HCT116 (cell line): ENCODE measurements around the gene RHOT1.

ENCODE experiments used
- CEBPB ChIP-seq: IDR thresholded peaks from 2 replicates; pipeline ENCODE4 v1.6.1; 2012; ENCODE audit warnings: low read depth
- EGR1 ChIP-seq: IDR thresholded peaks from 2 replicates; pipeline ENCODE4 v1.6.1; 2012; ENCODE audit warnings: low read depth
- EZH2phosphoT487 ChIP-seq: fragments of 200-600 bp; IDR thresholded peaks from 2 replicates; pipeline ENCODE4 v1.6.1; 2018; ENCODE audit warnings: antibody characterized with exemption, borderline replicate concordance
- JUND ChIP-seq: IDR thresholded peaks from 2 replicates; pipeline ENCODE4 v1.6.1; 2012
- POLR2A ChIP-seq: IDR thresholded peaks from 2 replicates; pipeline ENCODE4 v1.7.0; 2011; ENCODE audit warnings: borderline replicate concordance; ENCODE audit not compliant: insufficient read depth, insufficient read length; ENCODE audit errors: extremely low read depth
- POLR2AphosphoS5 ChIP-seq: IDR thresholded peaks from 2 replicates; pipeline ENCODE4 v1.6.1; 2011; ENCODE audit warnings: mild to moderate bottlenecking, low read depth, low read length, moderate library complexity
- SIN3A ChIP-seq: IDR thresholded peaks from 2 replicates; pipeline ENCODE4 v1.6.1; 2012; ENCODE audit warnings: low read depth
- TCF7L2 ChIP-seq: IDR thresholded peaks from 2 replicates; pipeline ENCODE4 v1.7.0; 2011; ENCODE audit warnings: borderline replicate concordance, inconsistent platforms; ENCODE audit not compliant: insufficient read depth, insufficient read length; ENCODE audit errors: extremely low read depth
- YY1 ChIP-seq: IDR thresholded peaks from 2 replicates; pipeline ENCODE4 v1.6.1; 2011; ENCODE audit warnings: low read length, low read depth, moderate library complexity, mild to moderate bottlenecking; ENCODE audit not compliant: insufficient replicate concordance; ENCODE audit errors: extremely low read depth
- ZBTB33 ChIP-seq: IDR thresholded peaks from 2 replicates; pipeline ENCODE4 v1.6.1; 2011; ENCODE audit warnings: mild to moderate bottlenecking, low read length, moderate library complexity; ENCODE audit not compliant: insufficient replicate concordance; ENCODE audit errors: extremely low read depth
- ZNF274 ChIP-seq: fragments of 200-500 bp; sonication (Bioruptor generic); IDR thresholded peaks from 2 replicates; pipeline ENCODE4 v1.6.1; 2014; ENCODE audit warnings: mild to moderate bottlenecking, low read depth, low read length, inconsistent platforms
- TF ChIP-seq, protein P1 (sequence below): IDR thresholded peaks from 2 replicates; pipeline ENCODE4 v1.6.1; 2012
- TF ChIP-seq, protein P2 (sequence below), 3 experiments: fragments of 200-600 bp in 1 of 3; sonication (generic) in 1 of 3; IDR thresholded peaks in 2 of 3; conservative IDR thresholded peaks in 1 of 3; 2 replicates each; pipeline ENCODE4 v1.5.1; 2012 to 2017; ENCODE audit warnings: low read depth in 2 of 3, low read length in 2 of 3, antibody characterized with exemption in 1 of 3, borderline replicate concordance in 1 of 3, control low read depth in 1 of 3, mild to moderate bottlenecking in 1 of 3, mixed read lengths in 1 of 3, mixed run types in 1 of 3, moderate library complexity in 1 of 3; ENCODE audit not compliant: insufficient read depth in 1 of 3

- TF ChIP-seq EZH2phosphoT487, result no peak
- TF ChIP-seq, protein P1, sequence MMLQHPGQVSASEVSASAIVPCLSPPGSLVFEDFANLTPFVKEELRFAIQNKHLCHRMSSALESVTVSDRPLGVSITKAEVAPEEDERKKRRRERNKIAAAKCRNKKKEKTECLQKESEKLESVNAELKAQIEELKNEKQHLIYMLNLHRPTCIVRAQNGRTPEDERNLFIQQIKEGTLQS, result no peak
- TF ChIP-seq, protein P2, sequence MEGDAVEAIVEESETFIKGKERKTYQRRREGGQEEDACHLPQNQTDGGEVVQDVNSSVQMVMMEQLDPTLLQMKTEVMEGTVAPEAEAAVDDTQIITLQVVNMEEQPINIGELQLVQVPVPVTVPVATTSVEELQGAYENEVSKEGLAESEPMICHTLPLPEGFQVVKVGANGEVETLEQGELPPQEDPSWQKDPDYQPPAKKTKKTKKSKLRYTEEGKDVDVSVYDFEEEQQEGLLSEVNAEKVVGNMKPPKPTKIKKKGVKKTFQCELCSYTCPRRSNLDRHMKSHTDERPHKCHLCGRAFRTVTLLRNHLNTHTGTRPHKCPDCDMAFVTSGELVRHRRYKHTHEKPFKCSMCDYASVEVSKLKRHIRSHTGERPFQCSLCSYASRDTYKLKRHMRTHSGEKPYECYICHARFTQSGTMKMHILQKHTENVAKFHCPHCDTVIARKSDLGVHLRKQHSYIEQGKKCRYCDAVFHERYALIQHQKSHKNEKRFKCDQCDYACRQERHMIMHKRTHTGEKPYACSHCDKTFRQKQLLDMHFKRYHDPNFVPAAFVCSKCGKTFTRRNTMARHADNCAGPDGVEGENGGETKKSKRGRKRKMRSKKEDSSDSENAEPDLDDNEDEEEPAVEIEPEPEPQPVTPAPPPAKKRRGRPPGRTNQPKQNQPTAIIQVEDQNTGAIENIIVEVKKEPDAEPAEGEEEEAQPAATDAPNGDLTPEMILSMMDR (IDR thresholded peaks at IDR 0.05 in 2 of 3, conservative IDR thresholded peaks at IDR 0.05 in 1 of 3; ENCODE audit: borderline replicate concordance in 1 of 3, insufficient read depth in 1 of 3, low read depth in 2 of 3, low read length in 2 of 3), result no peak
- no peak for TF ChIP-seq TCF7L2
- no peak for TF ChIP-seq ZBTB33
- no peak for TF ChIP-seq JUND
- TF ChIP-seq SIN3A, result no peak
- TF ChIP-seq POLR2A, result no peak
- no peak for TF ChIP-seq EGR1
- no peak for TF ChIP-seq POLR2AphosphoS5
- TF ChIP-seq ZNF274, result no peak
- no peak for TF ChIP-seq CEBPB
- TF ChIP-seq YY1, result no peak
Observed at GRCh38 chr17:32265192-32265923, 123.1 kb downstream of the RHOT1 start, which contains the start of gene RHBDL3.
